HG03460 (cell line): ENCODE data around the gene ZNF471.

ENCODE experiments used
- ATAC-seq: cut with Tn5 transposase; IDR thresholded peaks from one replicate; pipeline ENCODE4 v1.9.1; 2021; ENCODE audit not compliant: unreplicated experiment

ZNF471 gene

DNA sequence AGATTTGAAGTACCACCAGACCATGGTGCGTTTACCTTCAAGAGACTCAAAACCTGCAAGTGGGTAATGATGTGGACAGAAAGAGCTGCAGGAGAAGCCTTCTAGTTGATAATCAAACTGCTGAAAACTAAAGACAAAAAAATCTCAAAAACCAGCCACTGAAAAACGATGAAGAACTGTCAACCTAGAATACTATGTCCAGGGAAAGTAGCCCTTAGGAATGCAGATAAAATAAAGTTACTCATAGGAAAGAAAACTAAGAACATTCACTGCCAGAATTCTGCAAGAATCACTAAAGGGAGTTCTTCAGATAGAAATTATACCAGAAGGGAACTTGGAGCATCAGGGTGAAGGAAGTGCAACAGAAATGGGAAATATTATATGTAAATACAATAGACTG, 64.9 kb downstream of the ZNF471 start:
- no peak for ATAC-seq

DNA sequence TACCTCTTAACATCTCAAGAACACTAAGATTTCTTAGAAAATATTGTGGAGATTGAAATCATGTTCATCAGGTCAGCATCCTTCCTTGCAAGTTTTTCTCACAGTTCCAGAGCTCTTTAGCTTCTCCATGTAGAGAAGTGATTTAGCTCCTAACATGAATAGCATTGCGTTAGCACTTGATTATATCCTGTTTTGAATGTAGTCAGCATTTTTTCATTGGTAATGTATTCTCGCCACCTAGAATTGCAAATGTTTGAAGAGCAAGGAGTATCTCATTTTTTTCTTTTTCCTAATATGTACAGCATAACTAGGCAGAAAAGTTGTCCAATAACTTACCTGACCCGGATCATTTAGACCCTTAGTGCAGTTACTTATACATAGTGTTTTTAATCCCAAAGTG, 66.3 kb downstream of the ZNF471 start:
- no peak for ATAC-seq

GRCh38 chr19:56577719-56578602, 70.3 kb downstream of the ZNF471 start:
- no peak for ATAC-seq
